Measurements from ENCODE around the gene DOCK8.
"Not testable (repeated sequence)": the region's sequence is repeated elsewhere in the genome, so short reads cannot be mapped to it uniquely, and the experiment has no call there.

DOCK8 gene

GRCh38 chr9:224582-225520, 10.2 kb downstream of the DOCK8 start:
- DNase-seq (ENCODE audit: low read depth in 2 of 2) = no peak

GRCh38 chr9:227860-228259, 13.2 kb downstream of the DOCK8 start:
- no peak for DNase-seq (ENCODE audit: low read depth in 2 of 2)

- DNase-seq (ENCODE audit: low read depth in 2 of 2) = no peak
Observed at GRCh38 chr9:228929-229695, 14.4 kb downstream of the DOCK8 start.

GRCh38 chr9:231625-232024, 17.0 kb downstream of the DOCK8 start:
- not testable (repeated sequence) for DNase-seq (ENCODE audit: low read depth in 2 of 2)

GRCh38 chr9:233708-234107, 19.0 kb downstream of the DOCK8 start:
- DNase-seq (ENCODE audit: low read depth in 2 of 2) = not testable (repeated sequence)

GRCh38 chr9:237141-237857, 22.6 kb downstream of the DOCK8 start:
- no peak for DNase-seq (ENCODE audit: low read depth in 2 of 2)

- no peak for DNase-seq (ENCODE audit: low read depth in 2 of 2)
Observed at GRCh38 chr9:237858-238345, 23.2 kb downstream of the DOCK8 start.

- no peak for DNase-seq (ENCODE audit: low read depth in 2 of 2)
Observed at GRCh38 chr9:242461-243080, 27.9 kb downstream of the DOCK8 start.

- DNase-seq (ENCODE audit: low read depth in 2 of 2) = no peak
Observed at GRCh38 chr9:248278-248961, 33.8 kb downstream of the DOCK8 start.

GRCh38 chr9:249025-249424, 34.4 kb downstream of the DOCK8 start:
- DNase-seq (ENCODE audit: low read depth in 2 of 2) = no peak

GRCh38 chr9:250039-250438, 35.4 kb downstream of the DOCK8 start:
- no peak for DNase-seq (ENCODE audit: low read depth in 2 of 2)

- no peak for DNase-seq (ENCODE audit: low read depth in 2 of 2)
Observed at GRCh38 chr9:250625-251024, 36.0 kb downstream of the DOCK8 start.

GRCh38 chr9:251398-251797, 36.7 kb downstream of the DOCK8 start:
- DNase-seq (ENCODE audit: low read depth in 2 of 2) = no peak

GRCh38 chr9:253539-253938, 38.9 kb downstream of the DOCK8 start:
- no peak for DNase-seq (ENCODE audit: low read depth in 2 of 2)

GRCh38 chr9:254516-254915, 39.9 kb downstream of the DOCK8 start:
- DNase-seq (ENCODE audit: low read depth in 2 of 2) = no peak

GRCh38 chr9:257957-258356, 43.3 kb downstream of the DOCK8 start:
- no peak for DNase-seq (ENCODE audit: low read depth in 2 of 2)

GRCh38 chr9:259405-260404, 45.0 kb downstream of the DOCK8 start:
- no peak for DNase-seq (ENCODE audit: low read depth in 2 of 2)

- DNase-seq (ENCODE audit: low read depth in 2 of 2) = no peak
Observed at GRCh38 chr9:264231-264630, 49.6 kb downstream of the DOCK8 start.

GRCh38 chr9:265209-265870, 50.7 kb downstream of the DOCK8 start:
- DNase-seq (ENCODE audit: low read depth in 2 of 2) = no peak

All from stimulated activated CD4-positive, alpha-beta T cell treated with anti-CD3 and anti-CD28 coated beads, Interleukin-12 subunit alpha, Interleukin-12 subunit beta, amount 100 ng/mL, for 24 hours (primary cell).